TTC549 (cell line): ENCODE measurements around the gene CAMK2D.

Experiments
- FAIRE-seq: peaks from 2 replicates; lab custom pipeline; 2012; peaks lifted over from hg19 to GRCh38; lab: Jason Lieb, UNC

The CAMK2D gene

GRCh38 chr4:113637823-113638561, 123.5 kb downstream of the CAMK2D start:
- no peak for FAIRE-seq

- no peak for FAIRE-seq
These were observed 124.2 kb downstream of the CAMK2D start for GRCh38 chr4:113637363-113637762.

GRCh38 chr4:113636877-113637276, 124.7 kb downstream of the CAMK2D start:
- FAIRE-seq, result no peak

GRCh38 chr4:113636438-113636818, 125.1 kb downstream of the CAMK2D start:
- no peak for FAIRE-seq

GRCh38 chr4:113635739-113636437, 125.7 kb downstream of the CAMK2D start:
- no peak for FAIRE-seq

- FAIRE-seq, result no peak
These were observed 127.2 kb downstream of the CAMK2D start for GRCh38 chr4:113634081-113634969.

GRCh38 chr4:113633467-113633866, 128.1 kb downstream of the CAMK2D start:
- no peak for FAIRE-seq

- FAIRE-seq, result no peak
These were observed 132.8 kb downstream of the CAMK2D start for GRCh38 chr4:113628711-113629110.

GRCh38 chr4:113627321-113627720, 134.2 kb downstream of the CAMK2D start:
- no peak for FAIRE-seq

GRCh38 chr4:113625902-113626301, 135.6 kb downstream of the CAMK2D start:
- FAIRE-seq, result no peak

GRCh38 chr4:113623274-113623894, 138.2 kb downstream of the CAMK2D start:
- FAIRE-seq, result no peak

- FAIRE-seq, result no peak
These were observed 139.9 kb downstream of the CAMK2D start for GRCh38 chr4:113621633-113622032.

GRCh38 chr4:113620032-113620431, 141.5 kb downstream of the CAMK2D start:
- no peak for FAIRE-seq

GRCh38 chr4:113619526-113619925, 142.0 kb downstream of the CAMK2D start:
- no peak for FAIRE-seq

- FAIRE-seq, result no peak
These were observed 143.3 kb downstream of the CAMK2D start for GRCh38 chr4:113618205-113618604.

GRCh38 chr4:113617195-113617594, 144.3 kb downstream of the CAMK2D start:
- FAIRE-seq, result no peak

- no peak for FAIRE-seq
These were observed 145.1 kb downstream of the CAMK2D start for GRCh38 chr4:113616443-113616842.

- FAIRE-seq, result no peak
These were observed 147.1 kb downstream of the CAMK2D start for GRCh38 chr4:113614414-113614813.

GRCh38 chr4:113613503-113613902, 148.0 kb downstream of the CAMK2D start:
- no peak for FAIRE-seq

GRCh38 chr4:113610537-113610936, 151.0 kb downstream of the CAMK2D start:
- FAIRE-seq, result no peak

- no peak for FAIRE-seq
These were observed 153.5 kb downstream of the CAMK2D start for GRCh38 chr4:113607998-113608397.

- no peak for FAIRE-seq
These were observed 154.3 kb downstream of the CAMK2D start for GRCh38 chr4:113607147-113607720.
